BJ (cell line): ENCODE results near the gene ZBTB7B. TPM values are rescaled to one million over a fixed set of nuclear protein-coding genes. Genes with fewer than 3 reads are reported as not detected.

Experiments
- CTCF ChIA-PET: fragments of 350-600 bp; formaldehyde crosslinking; extraction: SDS; loops from one replicate; lab custom pipeline; 2021; ENCODE audit warnings: antibody characterized with exemption, inconsistent platforms; lab: Yijun Ruan, JAX
- POLR2A ChIA-PET: fragments of 300-600 bp; sonication (Branson Sonifier 250); formaldehyde crosslinking; extraction: SDS; loops from one replicate; lab custom pipeline; 2021; ENCODE audit warnings: antibody characterized with exemption; lab: Charles Lee
- DNase-seq: peaks from one replicate; pipeline ENCODE4 v3.0.0-alpha.2; 2011; ENCODE audit warnings: low read depth
- H3K27me3 ChIP-seq: 2 replicates; pipeline ENCODE4 v1.6.0; 2011; ENCODE audit warnings: low read length; ENCODE audit not compliant: control insufficient read depth, insufficient read depth
- H3K36me3 ChIP-seq: 2 replicates; pipeline ENCODE4 v1.5.1; 2011; ENCODE audit warnings: low read length; ENCODE audit not compliant: control insufficient read depth, insufficient read depth
- H3K4me3 ChIP-seq: 2 replicates; pipeline ENCODE4 v1.5.1; 2011; ENCODE audit warnings: low read depth, mild to moderate bottlenecking, control low read depth, low read length
- polyA plus RNA-seq: library from polyadenylated mRNA; depleted of rRNA; stranded (reverse); fragments of >200 nt; gene quantifications from 2 replicates; pipeline ENCODE4 v1.2.3, GENCODE V29; 2011
- TF ChIP-seq, protein P1 (sequence below): IDR thresholded peaks from 2 replicates; pipeline ENCODE4 v1.5.1; 2011; ENCODE audit warnings: low read depth, mild to moderate bottlenecking, control low read depth, inconsistent platforms, low read length, moderate library complexity; ENCODE audit not compliant: insufficient read depth

The ZBTB7B gene
- polyA plus RNA-seq, 1 experiment, result 29.4 TPM

GRCh38 chr1:155044812-155045657, 42.4 kb downstream of the ZBTB7B start:
- Histone ChIP-seq H3K4me3 (no peak overlapping the region), H3K36me3 (no peaks in the 10 kb centered on the region), H3K27me3 (no peaks in the 10 kb centered on the region; the same call in 1 of the 2 replicates)
- ChIA-PET POLR2A (no interaction called here), CTCF (interaction anchor here (0.7 to 11.9 kb wide), 23 partner anchors 12 to 463 kb away, joined by 3 to 168 read pairs (median 4); partner anchors contain the start of genes DCST1, DCST2, EFNA4 and PBXIP1)
- no peak for DNase-seq
- TF ChIP-seq, protein P1, sequence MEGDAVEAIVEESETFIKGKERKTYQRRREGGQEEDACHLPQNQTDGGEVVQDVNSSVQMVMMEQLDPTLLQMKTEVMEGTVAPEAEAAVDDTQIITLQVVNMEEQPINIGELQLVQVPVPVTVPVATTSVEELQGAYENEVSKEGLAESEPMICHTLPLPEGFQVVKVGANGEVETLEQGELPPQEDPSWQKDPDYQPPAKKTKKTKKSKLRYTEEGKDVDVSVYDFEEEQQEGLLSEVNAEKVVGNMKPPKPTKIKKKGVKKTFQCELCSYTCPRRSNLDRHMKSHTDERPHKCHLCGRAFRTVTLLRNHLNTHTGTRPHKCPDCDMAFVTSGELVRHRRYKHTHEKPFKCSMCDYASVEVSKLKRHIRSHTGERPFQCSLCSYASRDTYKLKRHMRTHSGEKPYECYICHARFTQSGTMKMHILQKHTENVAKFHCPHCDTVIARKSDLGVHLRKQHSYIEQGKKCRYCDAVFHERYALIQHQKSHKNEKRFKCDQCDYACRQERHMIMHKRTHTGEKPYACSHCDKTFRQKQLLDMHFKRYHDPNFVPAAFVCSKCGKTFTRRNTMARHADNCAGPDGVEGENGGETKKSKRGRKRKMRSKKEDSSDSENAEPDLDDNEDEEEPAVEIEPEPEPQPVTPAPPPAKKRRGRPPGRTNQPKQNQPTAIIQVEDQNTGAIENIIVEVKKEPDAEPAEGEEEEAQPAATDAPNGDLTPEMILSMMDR, result peak; percentile 83

GRCh38 chr1:155048449-155049334, 46.1 kb downstream of the ZBTB7B start:
- CTCF ChIA-PET, result interaction anchor here (0.6 to 10.2 kb wide), 8 partner anchors 13 to 105 kb away, joined by 3 to 86 read pairs (median 5); no protein-coding TSS in a partner anchor
- TF ChIP-seq, protein P1, result no peak
- DNase-seq, result no peak
- POLR2A ChIA-PET, result no interaction called here
- Histone ChIP-seq H3K4me3 (no peak overlapping the region), H3K36me3 (no peaks in the 10 kb centered on the region), H3K27me3 (no peaks in the 10 kb centered on the region)

- no peaks in the 10 kb centered on the region; the same call in none of the 2 replicates for H3K36me3 ChIP-seq
- peak overlapping the region; percentile 68; the same call in 1 of the 2 replicates for H3K4me3 ChIP-seq
- DNase-seq, result no peak
- POLR2A ChIA-PET, result interaction anchor here (0.6 kb wide), 1 partner anchor 206 kb away, joined by 3 read pairs; no protein-coding TSS in a partner anchor
- no peaks in the 10 kb centered on the region for H3K27me3 ChIP-seq
- TF ChIP-seq, protein P1, result no peak
- CTCF ChIA-PET, result interaction anchor here (0.6 to 10.2 kb wide), 16 partner anchors 8 to 106 kb away, joined by 3 to 86 read pairs (median 5); partner anchors contain the start of genes DCST1, DCST2, LENEP and SHC1
Observed at GRCh38 chr1:155049651-155050559, 47.3 kb downstream of the ZBTB7B start.

DNA sequence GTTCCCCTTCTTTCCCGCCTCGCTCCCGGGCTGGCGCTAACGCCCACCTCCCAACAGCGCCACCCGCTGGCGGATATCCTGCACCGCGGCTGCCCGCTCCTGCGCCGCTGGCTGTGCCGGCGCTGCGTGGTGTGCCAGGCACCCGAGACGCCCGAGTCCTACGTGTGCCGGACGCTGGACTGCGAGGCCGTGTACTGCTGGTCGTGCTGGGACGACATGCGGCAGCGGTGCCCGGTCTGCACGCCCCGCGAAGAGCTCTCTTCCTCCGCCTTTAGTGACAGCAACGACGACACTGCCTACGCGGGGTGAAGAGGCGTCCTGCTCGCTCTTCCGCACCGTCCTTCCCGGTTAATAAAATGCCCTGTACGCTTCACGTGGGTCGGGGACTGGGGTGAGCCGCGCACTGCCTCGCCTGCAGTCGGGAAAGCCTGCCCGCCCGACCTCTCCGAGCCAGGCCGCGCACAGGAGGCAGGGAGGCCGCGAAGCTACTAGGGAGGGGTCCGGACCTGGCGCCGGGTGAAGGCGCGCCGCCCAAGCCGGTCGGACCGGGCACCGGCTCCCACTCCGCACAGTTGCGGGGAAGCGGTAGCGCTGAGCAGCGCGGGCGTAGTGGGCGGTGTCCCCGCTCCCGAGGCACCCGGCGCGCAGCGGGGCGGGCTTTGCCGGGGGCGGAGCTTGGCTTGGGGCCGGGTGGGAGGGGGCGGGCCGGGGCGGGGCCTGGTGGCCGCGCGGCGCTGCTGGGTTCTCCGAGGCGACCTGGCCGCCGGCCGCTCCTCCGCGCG, 48.1 kb downstream of the ZBTB7B start, which contains the start of gene ADAM15:
ADAM15 (plus strand) TSS at position 757 of the 782 bp plus-strand sequence. CDS start 71 bp downstream, outside the sequence.
- ChIA-PET CTCF (interaction anchor here (0.7 to 3.9 kb wide), 32 partner anchors 9 to 570 kb away, joined by 3 to 44 read pairs (median 4); partner anchors contain the start of genes DCST1, DCST2, EFNA3 and EFNA4), POLR2A (interaction anchor here (0.6 to 1.0 kb wide), 3 partner anchors 14 to 205 kb away, joined by 3 to 4 read pairs (median 3); no protein-coding TSS in a partner anchor)
- Histone ChIP-seq H3K36me3 (peaks cover 4% of the 10 kb centered on the region), H3K4me3 (peak within 1 kb of the TSS; percentile 68), H3K27me3 (no peaks in the 10 kb centered on the region)
- TF ChIP-seq, protein P1, result peak; percentile 87
- no peak for DNase-seq
